ENCODE data around the gene NFX1. TPM values are rescaled to one million over a fixed set of nuclear protein-coding genes. Genes with fewer than 3 reads are reported as not detected.

Gene NFX1
- 44.0 and 45.4 TPM in 2 replicates for total RNA-seq

DNA sequence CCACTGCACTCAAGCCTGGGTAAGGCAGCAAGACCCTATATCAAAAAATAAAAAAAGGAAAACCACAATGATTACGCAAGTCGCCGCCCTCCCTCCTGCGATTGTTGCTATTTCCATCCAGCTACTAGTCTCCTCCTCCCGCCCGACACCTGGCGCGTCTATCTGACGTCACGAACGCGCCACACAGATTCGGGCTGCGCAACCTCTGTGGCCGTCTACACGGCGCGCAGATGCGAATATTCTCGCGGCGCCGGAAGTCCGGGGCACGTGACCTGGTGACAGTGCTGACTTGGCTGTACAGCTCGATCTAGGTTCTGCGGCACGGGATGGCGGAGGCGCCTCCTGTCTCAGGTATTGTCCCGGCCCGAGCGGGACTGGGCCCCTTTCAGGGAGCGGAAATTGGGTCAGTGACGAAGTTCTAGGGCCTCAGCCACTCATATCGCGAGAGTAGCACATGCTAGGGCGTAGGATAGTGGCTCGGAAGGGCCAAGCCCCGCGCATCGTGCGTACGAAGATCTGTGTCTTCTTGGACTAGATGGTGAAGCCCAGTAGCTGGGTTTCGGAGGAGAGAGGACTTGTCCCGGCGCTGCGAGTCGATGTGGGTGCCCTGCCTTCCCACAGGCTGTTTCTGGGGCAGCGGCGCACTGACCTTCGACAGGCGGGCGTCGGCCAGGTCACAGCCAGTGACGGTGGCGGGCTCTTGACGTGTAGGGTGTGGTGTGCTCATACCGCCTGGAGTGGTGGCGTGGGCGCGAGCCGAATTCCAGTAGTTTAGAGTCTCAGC, at the start of gene NFX1:
TSS of gene NFX1 (plus strand) at position 270 of the 784 bp plus-strand sequence. CDS start at position 327, 57 bp downstream.
- intact Hi-C loops (cut with micrococcal nuclease), result loop anchor here (1.0 to 2.0 kb wide), 9 partner anchors 14 to 289 kb away; partner anchors contain the start of genes APTX, AQP3, B4GALT1 and BAG1

DNA sequence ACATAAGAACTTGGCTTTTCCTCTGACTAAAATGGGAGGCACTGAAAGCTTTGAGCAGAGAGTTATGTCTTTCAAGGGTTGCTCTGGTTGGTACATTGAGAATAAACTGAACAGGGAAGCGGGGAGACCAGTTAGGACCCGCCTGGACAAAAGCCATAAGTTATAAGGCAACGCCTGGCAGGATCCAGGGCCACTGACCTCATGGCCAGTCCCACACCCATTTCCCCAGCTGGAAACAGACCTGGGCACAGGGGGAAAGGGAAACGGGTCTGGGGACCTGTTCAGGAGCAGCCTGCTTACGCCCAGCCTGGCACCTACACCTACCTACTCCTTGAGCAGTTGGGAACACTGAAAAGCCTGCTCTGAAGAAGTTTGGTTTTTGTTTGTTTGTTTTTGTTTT, 49.0 kb upstream of the NFX1 start:
- intact Hi-C loops (cut with micrococcal nuclease), result no loop called here

GRCh38 chr9:33242609-33243134, 47.6 kb upstream of the NFX1 start:
- intact Hi-C loops (cut with micrococcal nuclease), result no loop called here

DNA sequence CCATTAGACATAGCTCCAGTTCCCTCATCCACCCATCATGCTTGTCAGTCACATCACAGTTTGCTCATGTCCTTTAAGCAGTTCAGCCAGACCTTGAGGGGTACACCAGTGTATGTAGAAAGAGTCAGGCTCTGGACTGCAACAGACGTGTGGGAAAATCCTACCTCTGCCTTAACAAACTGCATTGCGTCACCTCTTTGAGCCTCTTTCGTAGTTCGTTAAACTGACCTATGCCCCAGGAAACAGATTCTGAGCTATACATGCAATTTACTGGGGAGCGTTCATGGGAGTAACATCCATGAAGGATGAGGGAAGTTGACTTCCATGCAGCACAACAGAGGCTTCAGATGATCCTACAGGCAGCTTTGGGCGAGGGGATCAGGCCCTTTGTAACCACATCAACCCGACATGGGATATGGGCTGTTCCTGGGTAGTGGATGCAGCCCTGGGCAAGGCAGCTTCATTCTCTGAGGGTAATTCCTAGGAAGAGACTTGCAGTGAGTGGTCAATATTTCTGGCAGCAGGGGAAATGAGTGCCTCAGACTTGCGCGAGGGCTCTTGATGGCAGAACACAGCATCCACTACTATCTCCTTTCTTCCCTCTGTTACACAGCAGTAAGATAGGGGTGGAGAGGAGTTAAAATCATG, 46.1 kb upstream of the NFX1 start:
- intact Hi-C loops (cut with micrococcal nuclease), result no loop called here

DNA sequence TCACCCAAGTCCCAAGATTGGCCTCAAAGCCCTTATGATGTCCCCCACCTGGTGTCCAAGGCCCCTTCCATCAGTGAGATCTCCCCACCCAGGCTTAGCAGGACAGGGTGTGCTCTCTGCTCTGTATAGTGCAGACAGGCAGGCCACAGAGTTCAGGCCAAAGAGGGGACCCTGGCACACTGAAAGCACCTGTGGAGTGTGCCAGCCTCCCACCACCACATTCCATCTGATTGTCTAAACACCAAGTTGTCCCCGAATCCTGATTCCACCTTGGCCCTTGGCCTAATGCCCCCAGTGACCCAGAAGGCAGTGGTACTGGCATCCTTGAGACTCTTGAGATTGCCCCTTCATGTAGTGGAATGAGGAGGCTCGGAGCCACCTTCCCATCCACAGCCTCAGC, 45.0 kb upstream of the NFX1 start:
- intact Hi-C loops (cut with micrococcal nuclease), result no loop called here

DNA sequence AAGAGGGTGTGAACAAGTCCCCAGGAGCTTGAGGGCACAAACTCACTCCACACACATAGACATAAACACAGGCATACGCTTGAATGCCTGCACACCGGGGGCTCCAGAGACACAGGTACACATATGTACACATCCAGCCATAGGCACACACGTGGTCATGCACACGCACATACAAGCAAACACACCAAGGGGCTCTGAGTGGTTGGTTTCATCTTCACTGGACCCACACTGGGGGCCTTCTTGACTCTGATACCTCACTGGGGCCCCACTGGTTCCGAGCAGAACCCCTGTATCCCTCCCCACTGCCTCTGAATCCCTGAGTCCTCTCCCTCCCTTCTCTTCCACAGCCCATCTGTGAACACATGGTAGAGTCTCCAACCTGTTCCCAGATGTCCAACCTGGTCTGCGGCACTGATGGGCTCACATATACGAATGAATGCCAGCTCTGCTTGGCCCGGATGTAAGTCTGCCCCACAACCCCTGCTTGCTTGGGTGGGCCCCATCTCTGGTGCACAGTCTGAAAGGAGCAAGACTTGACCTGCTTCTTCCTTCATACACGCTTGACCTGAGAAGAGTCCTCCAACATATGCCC, 44.0 kb upstream of the NFX1 start:
- intact Hi-C loops (cut with micrococcal nuclease), result no loop called here

- intact Hi-C loops (cut with micrococcal nuclease), result no loop called here
Observed at GRCh38 chr9:33248606-33249005, 41.7 kb upstream of the NFX1 start.

DNA sequence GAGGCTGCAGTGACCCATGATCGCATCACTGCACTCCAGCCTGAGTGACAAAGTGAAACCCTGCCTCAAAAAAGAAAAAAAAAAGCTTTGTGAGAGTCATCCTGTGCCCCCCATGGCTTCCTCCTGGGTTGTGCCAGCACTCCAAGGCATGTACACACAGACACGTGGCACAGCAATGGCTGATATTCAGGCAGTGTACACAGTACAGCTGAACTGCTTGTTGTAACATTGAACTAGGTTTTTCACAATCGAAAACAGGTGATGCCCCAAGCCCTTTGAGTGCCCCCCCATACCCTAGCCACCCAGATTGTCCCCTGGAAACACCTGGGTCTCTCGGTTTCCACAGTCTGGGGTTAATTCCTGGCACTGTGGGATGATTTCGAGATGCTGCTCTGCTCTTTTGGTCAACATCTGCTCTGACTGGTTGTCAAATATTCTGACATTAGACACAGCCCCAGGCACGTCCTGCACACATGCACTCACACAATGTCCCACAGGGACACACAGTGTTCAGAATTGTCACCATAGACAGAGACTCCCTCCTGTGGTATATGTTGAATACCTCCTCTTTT, 41.1 kb upstream of the NFX1 start:
- intact Hi-C loops (cut with micrococcal nuclease), result no loop called here

DNA sequence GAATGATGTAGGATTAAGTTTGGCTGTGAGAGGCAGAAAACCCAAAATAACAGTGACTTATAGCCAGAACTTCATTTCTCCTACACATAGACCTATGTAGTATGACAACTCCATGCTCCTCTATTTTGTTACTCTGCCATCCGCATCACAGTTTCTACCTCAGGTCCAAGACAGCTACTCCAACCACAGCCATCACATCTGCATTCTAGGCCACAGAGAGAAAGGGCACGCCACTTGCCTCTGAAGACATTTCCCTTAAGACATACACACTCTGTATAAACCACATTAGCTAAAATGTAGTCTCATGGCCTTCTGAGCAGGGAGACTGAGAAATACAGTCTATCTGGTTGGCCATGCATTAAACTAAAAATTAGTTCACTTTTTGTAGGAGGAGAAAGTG, 40.3 kb upstream of the NFX1 start:
- intact Hi-C loops (cut with micrococcal nuclease), result no loop called here

GRCh38 chr9:33250458-33250995, 39.8 kb upstream of the NFX1 start:
- intact Hi-C loops (cut with micrococcal nuclease), result no loop called here

DNA sequence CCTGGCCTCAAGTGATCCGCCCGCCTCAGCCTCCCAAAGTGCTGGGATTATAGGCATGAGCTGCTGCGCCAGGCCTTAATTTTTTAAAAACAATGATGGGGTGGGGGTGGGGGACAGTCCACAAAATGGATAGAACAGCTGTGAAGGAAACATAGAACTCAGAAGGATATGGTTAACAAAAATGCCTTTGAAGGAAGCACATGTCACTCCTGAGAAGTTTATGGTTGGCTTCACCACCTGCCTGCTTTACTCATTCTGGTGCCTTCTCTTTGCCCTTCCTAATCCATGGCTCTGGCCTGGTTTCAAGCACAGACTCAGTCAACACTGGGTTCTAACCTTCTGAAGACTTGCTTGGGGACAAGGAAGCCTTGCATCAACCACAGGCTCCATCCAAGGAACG, 36.1 kb upstream of the NFX1 start:
- intact Hi-C loops (cut with micrococcal nuclease), result no loop called here

DNA sequence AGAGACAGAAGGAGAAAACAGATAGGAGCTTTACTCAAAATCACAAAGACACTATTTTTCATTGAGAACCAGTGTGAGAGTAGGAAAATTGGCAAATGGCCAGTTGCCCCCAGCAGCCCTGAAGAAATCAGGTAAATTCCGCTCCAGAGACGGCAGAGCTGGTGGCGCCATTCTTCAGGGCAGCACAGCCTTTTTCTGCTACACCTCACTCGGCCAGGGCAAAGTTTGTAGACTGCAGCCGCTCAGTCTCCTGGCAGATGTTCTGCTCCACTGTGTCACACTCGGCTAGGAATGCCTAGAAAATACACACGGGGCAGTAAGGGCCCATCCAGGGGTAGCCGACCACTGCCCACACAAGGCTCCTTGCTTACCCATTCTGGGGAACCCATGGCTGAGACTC, 35.3 kb upstream of the NFX1 start:
- intact Hi-C loops (cut with micrococcal nuclease), result no loop called here

- intact Hi-C loops (cut with micrococcal nuclease), result no loop called here
Observed at GRCh38 chr9:33255471-33255870, 34.8 kb upstream of the NFX1 start.

DNA sequence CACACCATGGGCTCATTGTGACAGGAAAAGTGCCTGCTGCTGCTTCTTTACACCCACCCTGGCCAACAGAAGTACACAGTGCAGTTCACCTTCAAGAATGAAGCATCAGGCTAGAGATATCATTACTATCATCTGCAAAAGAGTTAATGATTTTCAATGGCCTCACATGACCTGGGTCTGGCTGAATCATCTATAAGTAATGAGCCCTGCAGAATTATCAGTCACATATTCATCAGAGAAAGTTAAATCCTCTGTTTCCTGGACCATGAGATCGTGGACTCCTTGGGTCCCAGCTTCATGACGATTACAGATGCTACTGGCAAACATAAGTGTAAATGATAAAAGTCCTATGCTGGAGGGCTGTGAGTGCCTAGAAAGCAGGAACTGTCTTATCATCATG, 34.1 kb upstream of the NFX1 start:
- intact Hi-C loops (cut with micrococcal nuclease), result no loop called here

GRCh38 chr9:33257276-33257675, 33.0 kb upstream of the NFX1 start:
- intact Hi-C loops (cut with micrococcal nuclease), result no loop called here

- intact Hi-C loops (cut with micrococcal nuclease), result loop anchor here (10.0 kb wide), 1 partner anchor 184 kb away; the partner anchor contains the start of gene AQP3
Observed at GRCh38 chr9:33260372-33260771, 29.9 kb upstream of the NFX1 start.

GRCh38 chr9:33263131-33264002, 26.9 kb upstream of the NFX1 start:
- intact Hi-C loops (cut with micrococcal nuclease), result loop anchor here (1.0 to 10.0 kb wide), 8 partner anchors 27 to 262 kb away; partner anchors contain the start of genes APTX, AQP3, B4GALT1 and DNAJA1

DNA sequence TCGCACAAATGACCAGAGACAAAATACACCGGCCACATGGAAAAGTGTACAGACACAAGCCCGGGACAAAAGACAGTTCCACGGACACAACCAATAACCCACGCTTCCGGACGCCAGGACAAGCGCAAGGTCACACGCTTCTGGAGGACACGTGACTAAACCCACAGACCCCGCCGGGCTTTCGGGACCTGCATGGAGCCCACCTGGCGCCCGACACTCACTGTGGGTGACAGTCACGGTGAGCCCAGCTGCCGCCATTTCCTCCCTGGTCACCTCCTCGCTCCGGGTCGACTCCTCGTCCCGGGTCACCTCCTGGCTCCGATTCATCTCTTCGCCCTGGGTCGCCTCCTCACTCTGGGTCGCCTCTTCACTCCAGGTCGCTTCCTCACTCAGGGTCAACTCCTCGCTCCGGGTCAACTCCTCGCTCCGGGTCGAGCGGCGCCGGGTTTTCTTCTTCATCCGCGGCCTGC, 26.3 kb upstream of the NFX1 start:
- intact Hi-C loops (cut with micrococcal nuclease), result loop anchor here (1.0 to 10.0 kb wide), 8 partner anchors 26 to 263 kb away; partner anchors contain the start of genes APTX, AQP3, B4GALT1 and DNAJA1

GRCh38 chr9:33264473-33265177, 25.7 kb upstream of the NFX1 start, which contains the start of the genes BAG1 and CHMP5:
Gene BAG1, minus strand, starts transcription at chr9:33264708.
Gene CHMP5, plus strand, starts transcription at chr9:33265049. Its CDS starts 30 bp downstream, at chr9:33265079.
- intact Hi-C loops (cut with micrococcal nuclease), result loop anchor here (1.0 to 10.0 kb wide), 8 partner anchors 26 to 263 kb away; partner anchors contain the start of genes APTX, AQP3, B4GALT1 and DNAJA1
